Panc1 (cell line): ENCODE measurements around the gene ATP2C1. TPM values are rescaled to one million over a fixed set of nuclear protein-coding genes. Genes with fewer than 3 reads are reported as not detected.

Source experiments
- ATAC-seq: fragments of 200-7000 bp; cut with Tn5 transposase; 2 replicates; pipeline ENCODE4 v1.9.1; 2020; ENCODE audit warnings: mild to moderate bottlenecking, moderate library complexity
- BruUV-seq: library from RNA; stranded (reverse); fragments of 400-500 nt; replicated peaks from 2 replicates; lab custom pipeline; 2021; lab: Mats Ljungman, UMichigan
- CTCF ChIA-PET: fragments of 300-600 bp; sonication (Branson Sonifier 250); formaldehyde crosslinking; loops from one replicate; lab custom pipeline; 2022; ENCODE audit warnings: antibody characterized with exemption; lab: Charles Lee
- POLR2A ChIA-PET: fragments of 300-600 bp; sonication (Branson Sonifier 250); formaldehyde crosslinking; loops from one replicate; lab custom pipeline; 2022; ENCODE audit warnings: antibody characterized with exemption; lab: Charles Lee
- DNase-seq: peaks from one replicate; pipeline ENCODE4 v3.0.0-alpha.2; 2010; ENCODE audit warnings: low read depth, low spot score
- H3K27ac ChIP-seq: 2 replicates; pipeline ENCODE4 v1.5.1; 2011; ENCODE audit warnings: mild to moderate bottlenecking, low read length, inconsistent platforms
- H3K27me3 ChIP-seq: fragments of 200-500 bp; sonication (Bioruptor generic); 2 replicates; pipeline ENCODE4 v1.6.0; 2014; ENCODE audit warnings: low read length, inconsistent platforms; ENCODE audit not compliant: control insufficient read depth, insufficient read depth
- H3K36me3 ChIP-seq: fragments of 200-500 bp; sonication (Bioruptor generic); 2 replicates; pipeline ENCODE4 v1.5.1; 2014; ENCODE audit warnings: inconsistent platforms, mild to moderate bottlenecking, low read length, moderate library complexity; ENCODE audit not compliant: control insufficient read depth, insufficient read depth
- H3K4me1 ChIP-seq: 2 replicates; pipeline ENCODE4 v1.5.1; 2011; ENCODE audit warnings: inconsistent platforms, mild to moderate bottlenecking, low read length, moderate library complexity; ENCODE audit not compliant: control insufficient read depth, insufficient read depth
- H3K4me3 ChIP-seq, 2 experiments: 2 replicates each; pipeline ENCODE4 v1.5.1; 2011 to 2012; ENCODE audit warnings: low read depth in 2 of 2, low read length in 2 of 2, mild to moderate bottlenecking in 2 of 2, inconsistent platforms in 1 of 2, moderate library complexity in 1 of 2
- H3K9me3 ChIP-seq: fragments of 200-500 bp; sonication (Bioruptor generic); 2 replicates; pipeline ENCODE4 v1.5.1; 2014; ENCODE audit warnings: low read depth, mild to moderate bottlenecking, inconsistent platforms, low read length, moderate library complexity; ENCODE audit not compliant: control insufficient read depth, insufficient read depth
- CTCF ChIP-seq: fragments of 450-650 bp; IDR thresholded peaks from 2 replicates; pipeline ENCODE4 v1.5.1; 2017; ENCODE audit warnings: mild to moderate bottlenecking
- POLR2AphosphoS5 ChIP-seq: IDR thresholded peaks from 2 replicates; pipeline ENCODE4 v1.6.1; 2012; ENCODE audit warnings: mild to moderate bottlenecking, low read depth, low read length, moderate library complexity
- REST ChIP-seq, 2 experiments: IDR thresholded peaks; 2 replicates each; pipeline ENCODE4 v1.6.1; 2011 to 2012; ENCODE audit warnings: low read depth in 2 of 2, control low read depth in 1 of 2, low read length in 1 of 2, mild to moderate bottlenecking in 1 of 2, moderate library complexity in 1 of 2; ENCODE audit not compliant: insufficient read depth in 1 of 2
- SIN3A ChIP-seq: IDR thresholded peaks from 2 replicates; pipeline ENCODE4 v1.6.1; 2012; ENCODE audit warnings: low read depth, mild to moderate bottlenecking, low read length, moderate library complexity, borderline replicate concordance; ENCODE audit not compliant: insufficient read depth
- TCF7L2 ChIP-seq: IDR thresholded peaks from 2 replicates; pipeline ENCODE4 v1.6.1; 2011; ENCODE audit warnings: mild to moderate bottlenecking, low read depth, low read length, inconsistent platforms
- in situ Hi-C: cut with HindIII; loops from 2 replicates; pipeline ENCODE4 v1.10.0; 2016; ENCODE audit warnings: low sequenced_read_pairs, low pct_unique_long_range_greater_than_20kb
- intact Hi-C: fragments of 100-400 bp; cut with micrococcal nuclease; formaldehyde crosslinking; loops from one replicate; pipeline ENCODE4 v1.10.0; 2022; ENCODE audit not compliant: unreplicated experiment
- total RNA-seq: library from RNA; stranded (reverse); gene quantifications from one replicate; pipeline ENCODE4 v1.2.1, GENCODE V29; 2021; ENCODE audit not compliant: unreplicated experiment

The ATP2C1 gene
- total RNA-seq, 1 experiment from 2014 or later: 101 TPM

GRCh38 chr3:130870423-130870822, 23.5 kb upstream of the ATP2C1 start:
- BruUV-seq: no TSS peak
- intact Hi-C loops: no loop called here
- no peak for TF ChIP-seq CTCF
- no peak for TF ChIP-seq TCF7L2
- no peak for TF ChIP-seq SIN3A
- no peak for TF ChIP-seq REST (IDR thresholded peaks at IDR 0.05; ENCODE audit: insufficient read depth in 1 of 2, low read depth in 2 of 2, low read length in 1 of 2)
- no peak for TF ChIP-seq POLR2AphosphoS5
- H3K27ac ChIP-seq: no peak overlapping the region
- H3K4me1 ChIP-seq: no peaks in the 10 kb centered on the region
- POLR2A ChIA-PET: no interaction called here
- CTCF ChIA-PET: no interaction called here
- in situ Hi-C loops: no loop called here
- DNase-seq: no peak
- 0 out of 2 replicates have a peak, but pooled peaks cover under 1% of the 10 kb centered on the region for H3K27me3 ChIP-seq
- no peaks in the 10 kb centered on the region for H3K36me3 ChIP-seq
- H3K9me3 ChIP-seq: no peaks in the 10 kb centered on the region
- H3K4me3 ChIP-seq: no peak overlapping the region
- ATAC-seq: no peak

DNA sequence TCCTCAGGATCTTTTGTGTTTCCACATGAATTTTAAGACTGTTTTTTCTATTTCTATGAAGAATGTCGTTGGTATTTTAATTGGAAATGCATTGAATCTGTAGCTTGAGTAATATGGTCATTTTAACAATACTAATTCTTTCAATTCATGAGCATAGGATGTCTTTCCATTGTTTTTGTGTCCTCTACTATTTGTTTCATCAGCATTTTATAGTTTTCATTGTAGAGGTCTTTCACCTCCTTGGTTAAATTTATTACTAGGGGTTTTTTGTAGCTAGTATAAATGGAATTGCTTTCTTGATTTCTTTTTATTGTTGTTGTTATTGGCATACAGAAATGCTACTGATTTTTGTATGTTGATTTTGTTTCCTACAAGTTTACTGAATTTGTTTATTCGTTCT, 17.3 kb upstream of the ATP2C1 start:
- ATAC-seq (no peak), DNase-seq (no peak)
- Histone ChIP-seq H3K27me3 (0 out of 2 replicates have a peak, but pooled peaks cover 2% of the 10 kb centered on the region), H3K4me1 (no peaks in the 10 kb centered on the region), H3K4me3 (no peak overlapping the region), H3K36me3 (no peaks in the 10 kb centered on the region), H3K27ac (no peak overlapping the region), H3K9me3 (no peaks in the 10 kb centered on the region)
- no peak for TF ChIP-seq CTCF
- no peak for TF ChIP-seq TCF7L2
- TF ChIP-seq REST (IDR thresholded peaks at IDR 0.05; ENCODE audit: insufficient read depth in 1 of 2, low read depth in 2 of 2, low read length in 1 of 2): no peak
- TF ChIP-seq SIN3A: no peak
- TF ChIP-seq POLR2AphosphoS5: no peak
- no TSS peak for BruUV-seq
- in situ Hi-C loops (no loop called here), intact Hi-C loops (no loop called here)
- POLR2A ChIA-PET: no interaction called here
- CTCF ChIA-PET: no interaction called here
